Glomerular visceral epithelial cell (primary cell): ENCODE data around the gene MLLT6.

Experiments used
- DNase-seq: peaks from one replicate; pipeline ENCODE4 v3.0.0-alpha.2; 2016; ENCODE audit errors: extremely low spot score

The MLLT6 gene

DNA sequence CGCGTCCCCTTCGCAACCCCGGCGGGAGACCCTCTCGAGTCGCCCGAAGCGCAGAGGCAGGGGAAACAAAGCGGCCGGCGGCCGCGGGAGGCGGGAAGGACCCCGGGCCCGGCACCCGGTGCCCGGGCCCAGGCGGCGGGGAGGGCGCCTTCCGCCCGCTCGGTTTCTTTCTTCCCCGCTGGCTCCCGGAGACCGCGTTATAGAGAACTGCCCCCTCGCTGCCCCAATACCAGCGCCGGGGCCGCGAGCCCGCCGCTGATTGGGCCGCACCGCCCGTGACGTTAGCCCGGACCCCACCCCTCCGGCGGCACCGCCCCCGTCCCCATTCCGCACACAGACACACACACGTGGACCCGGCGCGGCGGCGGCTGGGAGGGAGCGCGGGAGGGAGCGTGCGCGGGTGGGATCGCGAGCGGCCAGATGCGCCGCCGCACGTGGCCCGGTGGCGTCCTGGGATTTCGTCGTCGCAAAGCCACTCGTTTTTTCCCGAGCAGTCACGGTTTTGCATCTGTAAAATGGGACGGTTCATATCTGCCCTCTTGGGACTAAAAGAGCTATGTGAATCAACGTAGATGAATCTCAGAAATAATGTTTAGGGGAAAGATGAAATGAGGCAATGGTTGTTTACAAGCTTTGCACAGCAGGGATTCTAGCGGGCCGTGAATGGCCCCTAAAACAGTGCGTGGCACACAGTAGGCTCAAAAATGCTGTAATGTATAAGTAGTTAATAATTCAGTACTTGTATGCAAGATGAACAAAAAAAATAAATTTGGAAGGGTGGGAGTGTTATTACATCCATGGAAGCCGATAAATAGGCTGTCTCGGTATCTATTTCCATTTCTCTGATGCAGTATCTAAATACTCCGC is 30.1 kb upstream of the MLLT6 start, which contains the start of gene EPOP:
Gene EPOP, minus strand, starts transcription at position 209 of the 867 bp plus-strand sequence. CDS start 462 bp downstream, outside the sequence.
- DNase-seq = peak; percentile 84

DNA sequence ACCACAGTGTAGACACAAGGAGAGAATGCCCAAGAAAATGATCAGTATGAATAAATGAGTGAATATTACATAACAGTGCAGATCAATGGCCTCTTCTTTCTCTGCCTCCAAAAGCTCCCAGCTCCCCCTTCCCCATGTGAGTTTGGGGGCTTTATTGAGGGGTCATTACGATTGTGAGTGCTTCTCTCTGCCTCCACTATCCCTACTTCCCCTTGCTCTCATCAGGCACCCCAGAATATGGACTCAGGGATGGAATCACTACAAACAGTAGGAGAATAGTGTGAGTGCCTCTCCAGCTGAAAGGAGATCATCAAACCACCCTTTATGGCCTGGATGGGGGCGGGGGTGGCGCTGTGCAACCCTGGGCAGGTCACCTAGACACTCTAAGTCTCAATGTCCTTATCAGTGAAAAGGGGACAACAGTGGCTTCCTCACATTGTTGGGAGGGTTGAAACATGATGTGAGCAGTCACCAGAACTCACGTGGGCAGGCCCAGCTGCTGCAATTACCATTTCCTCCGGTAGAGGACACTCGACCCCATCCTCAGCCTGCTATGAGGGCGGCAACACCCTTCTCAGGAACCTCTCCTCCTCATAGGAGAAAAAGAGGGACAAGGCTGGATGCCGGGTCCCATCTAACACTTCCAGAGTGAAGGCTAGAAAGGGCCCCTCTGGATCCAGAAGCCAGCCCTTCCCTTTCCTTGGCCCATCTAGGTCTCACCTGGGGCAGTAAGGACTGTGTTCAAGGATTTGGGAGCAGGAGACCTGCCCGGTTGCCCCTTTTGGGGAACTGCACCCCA is 28.2 kb upstream of the MLLT6 start:
- DNase-seq = peak; percentile 83

DNA sequence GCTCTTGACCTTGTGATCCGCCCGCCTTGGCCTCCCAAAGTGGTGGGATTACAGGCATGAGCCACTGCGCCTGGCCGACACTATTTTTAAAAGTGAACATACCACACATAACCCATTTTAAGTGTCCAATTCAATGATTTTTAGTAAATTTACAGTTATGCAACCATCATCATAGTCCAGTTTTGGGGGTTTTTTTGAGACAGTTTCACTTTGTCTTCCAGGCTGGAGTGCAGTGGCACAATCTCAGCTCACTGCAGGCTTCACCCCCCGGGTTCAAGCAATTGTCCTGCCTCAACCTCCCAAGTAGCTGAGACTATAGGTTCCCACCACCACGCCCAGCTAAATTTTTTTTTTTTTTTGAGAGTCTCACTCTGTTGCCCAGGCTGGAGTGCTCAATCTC is 27.3 kb upstream of the MLLT6 start:
- DNase-seq = no peak

- DNase-seq = no peak
Measured at GRCh38 chr17:38681096-38681495, 24.0 kb upstream of the MLLT6 start.

DNA sequence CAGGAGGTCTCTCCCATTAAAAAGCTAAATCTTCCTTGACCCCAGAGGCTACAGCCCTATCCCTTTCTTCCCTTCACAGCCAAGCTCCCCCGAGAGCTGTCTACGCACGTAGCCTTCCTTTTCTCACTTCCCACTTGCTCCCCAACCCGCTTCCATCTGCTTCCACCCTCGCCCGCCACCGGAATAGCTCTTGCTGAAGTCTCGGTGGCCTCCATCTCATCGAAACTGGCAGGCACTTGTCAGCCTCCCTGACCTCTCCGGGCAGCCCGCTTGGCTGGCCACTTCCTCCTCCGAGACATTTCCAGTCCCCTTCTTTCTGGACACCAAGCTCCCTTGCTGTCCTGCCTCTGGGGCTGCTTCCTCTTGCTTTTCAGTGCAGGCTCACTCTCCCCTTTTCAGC is 19.6 kb upstream of the MLLT6 start:
- DNase-seq = no peak

DNA sequence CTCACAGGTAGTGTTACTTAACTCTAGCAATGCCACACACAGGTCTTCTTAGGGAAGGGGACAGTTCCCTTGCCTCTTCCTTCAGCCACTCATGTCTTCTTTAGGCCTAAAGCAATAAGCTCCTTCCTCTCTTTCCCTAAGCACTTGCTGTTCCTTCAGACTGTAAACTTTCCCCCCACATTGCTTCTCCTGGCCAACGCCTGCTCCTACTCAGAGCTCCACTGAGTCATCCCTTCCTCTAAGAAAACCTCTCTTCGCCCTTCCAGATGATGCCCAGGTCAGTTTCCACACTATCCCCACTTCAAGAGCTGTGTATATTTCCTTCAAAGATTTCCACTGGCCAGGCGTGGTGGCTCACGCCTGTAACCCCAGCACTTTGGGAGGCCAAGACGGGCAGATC is 17.8 kb upstream of the MLLT6 start:
- no peak for DNase-seq

DNA sequence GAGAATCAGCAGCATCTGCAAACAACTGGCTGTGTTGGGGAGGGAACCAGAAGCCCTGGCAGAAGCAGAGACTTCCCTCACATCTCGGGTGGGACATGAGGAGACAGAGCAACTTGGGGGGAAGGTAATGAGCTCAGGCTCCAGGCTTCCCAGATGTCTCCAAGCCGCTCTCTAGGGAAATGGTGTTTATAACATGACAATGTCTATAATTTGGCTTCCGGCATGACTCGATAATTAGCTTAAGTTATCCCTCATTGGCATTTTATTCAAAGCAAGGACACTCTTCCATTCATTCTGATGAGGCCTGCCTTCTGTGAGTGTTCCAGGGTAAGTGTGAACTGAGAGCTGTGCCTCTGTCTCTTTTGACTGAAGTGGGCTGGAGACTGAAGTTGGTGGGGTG is 14.7 kb upstream of the MLLT6 start:
- no peak for DNase-seq

DNA sequence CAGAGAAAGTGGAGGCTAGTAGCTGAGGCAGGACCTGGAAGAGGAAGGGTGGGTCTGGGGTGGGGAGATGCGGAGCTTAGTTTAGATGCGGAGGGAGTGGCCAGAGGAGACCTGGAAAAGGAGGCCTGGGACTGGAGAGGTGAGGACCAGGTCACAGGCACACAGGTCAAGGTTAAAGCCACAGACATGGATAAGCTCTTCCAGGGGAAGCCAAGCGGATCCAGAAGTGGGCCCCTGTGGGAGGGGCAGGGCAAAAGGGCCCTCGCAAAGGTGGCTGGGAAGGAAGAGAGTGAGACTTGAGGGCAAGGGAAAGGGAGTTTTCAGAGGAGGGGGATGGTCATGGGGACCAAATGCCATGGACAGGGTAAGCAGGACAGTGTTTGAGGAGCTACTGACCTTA is 13.9 kb upstream of the MLLT6 start:
- no peak for DNase-seq

- DNase-seq = no peak
Measured at GRCh38 chr17:38693700-38694329, 11.3 kb upstream of the MLLT6 start.

- no peak for DNase-seq
Measured at GRCh38 chr17:38697061-38697820, 7.8 kb upstream of the MLLT6 start.

DNA sequence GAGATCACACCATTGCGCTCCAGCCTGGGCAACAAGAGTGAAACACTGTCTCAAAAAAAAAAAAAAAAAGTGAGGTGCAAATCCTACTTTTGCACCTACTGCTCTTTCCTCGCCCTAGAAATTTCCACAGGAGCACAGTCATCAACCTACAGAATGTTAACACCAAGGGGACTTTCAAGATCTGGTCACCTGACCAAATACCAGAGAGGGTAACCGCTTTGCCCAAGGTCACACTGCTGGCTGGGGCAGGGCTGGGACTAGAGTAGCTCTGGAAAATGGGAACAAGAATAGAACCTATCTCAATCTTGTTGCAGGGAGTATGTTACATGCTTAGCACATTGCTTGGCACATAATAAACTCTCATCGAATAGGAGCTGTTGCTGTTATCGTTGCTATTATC is 6.3 kb upstream of the MLLT6 start:
- DNase-seq = no peak

GRCh38 chr17:38701504-38702165 is 3.4 kb upstream of the MLLT6 start:
- peak; percentile 35 for DNase-seq

GRCh38 chr17:38702166-38702915 is 2.7 kb upstream of the MLLT6 start:
- peak; percentile 85 for DNase-seq

DNA sequence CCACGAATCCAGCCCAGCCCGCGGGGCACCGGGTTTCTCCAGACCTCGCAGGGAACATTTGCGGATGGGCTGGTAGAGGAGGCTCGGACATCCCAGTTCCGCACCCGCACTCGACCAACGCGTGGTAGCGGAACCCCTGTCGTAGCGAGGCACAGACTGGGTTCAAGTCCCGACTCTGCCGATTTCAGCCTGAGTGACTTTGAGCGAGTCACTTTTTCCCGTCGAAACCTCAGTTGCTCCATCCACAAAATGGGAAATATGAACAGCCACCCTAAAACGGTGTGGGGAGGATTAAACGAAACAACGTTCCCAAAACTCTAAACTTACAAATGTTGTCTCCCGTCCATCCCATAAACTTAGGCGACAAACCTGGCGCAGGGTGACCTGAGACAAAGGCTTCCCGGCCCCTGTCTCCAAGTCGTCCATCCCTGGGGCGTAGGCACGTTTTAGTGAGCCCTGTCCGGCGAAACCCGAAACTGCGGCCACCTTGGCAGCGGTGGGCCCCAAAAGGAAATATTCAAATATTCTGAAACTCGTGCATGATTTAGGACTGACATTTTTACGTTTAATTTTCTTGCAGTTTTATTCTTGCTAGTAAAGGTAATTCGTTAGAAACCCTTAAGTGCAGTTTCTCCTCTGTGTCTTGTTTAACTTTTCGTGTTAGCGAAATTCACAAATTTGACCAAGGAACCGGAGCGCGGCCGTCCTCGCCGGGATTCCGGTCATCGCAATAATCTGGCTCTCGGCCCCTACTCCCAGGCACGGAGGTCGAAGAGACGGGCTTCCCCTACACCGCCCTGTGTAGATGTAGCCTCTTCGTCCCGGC is 1.9 kb upstream of the MLLT6 start:
- no peak for DNase-seq

DNA sequence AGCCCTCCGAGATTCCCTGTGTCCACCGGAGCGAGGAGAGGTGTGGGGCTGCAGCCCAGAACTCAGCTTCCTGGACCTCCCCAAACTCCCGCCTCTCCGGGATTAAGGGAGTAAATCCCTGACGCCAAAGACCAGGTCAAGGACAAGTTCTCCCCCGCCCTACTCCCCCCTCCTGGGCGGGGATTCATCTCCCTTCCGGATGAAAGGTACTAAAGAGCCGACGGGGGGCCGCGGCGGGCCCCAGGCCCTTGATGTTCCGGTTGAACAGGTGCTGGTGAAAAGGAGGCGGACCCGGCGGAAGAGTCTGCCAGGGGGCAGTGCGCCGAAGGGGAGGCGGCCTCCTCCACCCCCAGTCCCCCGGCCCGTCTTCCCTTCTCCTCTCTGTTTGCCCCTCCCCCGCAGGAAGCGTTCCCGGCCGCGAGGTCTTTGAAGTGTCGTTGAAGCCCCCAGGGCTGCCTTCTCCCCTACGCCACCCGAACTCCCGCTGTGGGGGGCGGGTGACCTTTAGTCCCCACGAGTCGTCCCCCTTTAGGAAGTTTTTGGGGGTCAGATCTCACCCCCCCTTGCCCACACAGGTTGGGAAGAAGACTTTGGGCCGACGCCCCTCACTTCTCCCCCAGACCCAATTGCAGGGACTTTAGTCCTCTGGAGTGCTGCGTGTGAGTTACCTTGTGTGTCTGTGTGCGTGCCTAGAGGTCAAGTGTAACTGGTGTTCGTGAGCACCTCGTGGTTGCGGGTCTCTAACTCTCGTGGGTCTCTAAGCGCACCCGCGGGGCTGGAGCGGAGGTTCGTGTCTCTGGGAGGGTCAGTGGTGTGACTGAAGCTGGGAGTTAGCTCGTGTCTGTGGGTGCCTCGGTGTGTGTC is 1.1 kb upstream of the MLLT6 start:
- DNase-seq = peak; percentile 84

DNA sequence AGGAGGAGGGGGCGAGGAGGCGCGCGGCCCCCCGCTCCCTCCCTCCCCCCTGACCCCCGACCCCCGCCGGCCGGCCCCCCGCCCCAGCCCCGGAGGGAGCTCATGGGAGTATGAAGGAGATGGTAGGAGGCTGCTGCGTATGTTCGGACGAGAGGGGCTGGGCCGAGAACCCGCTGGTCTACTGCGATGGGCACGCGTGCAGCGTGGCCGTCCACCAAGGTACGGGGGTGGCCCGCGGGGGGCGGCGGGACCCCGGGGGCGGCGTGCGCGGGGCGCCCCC is 390 bp downstream of the MLLT6 start:
- DNase-seq = no peak

DNA sequence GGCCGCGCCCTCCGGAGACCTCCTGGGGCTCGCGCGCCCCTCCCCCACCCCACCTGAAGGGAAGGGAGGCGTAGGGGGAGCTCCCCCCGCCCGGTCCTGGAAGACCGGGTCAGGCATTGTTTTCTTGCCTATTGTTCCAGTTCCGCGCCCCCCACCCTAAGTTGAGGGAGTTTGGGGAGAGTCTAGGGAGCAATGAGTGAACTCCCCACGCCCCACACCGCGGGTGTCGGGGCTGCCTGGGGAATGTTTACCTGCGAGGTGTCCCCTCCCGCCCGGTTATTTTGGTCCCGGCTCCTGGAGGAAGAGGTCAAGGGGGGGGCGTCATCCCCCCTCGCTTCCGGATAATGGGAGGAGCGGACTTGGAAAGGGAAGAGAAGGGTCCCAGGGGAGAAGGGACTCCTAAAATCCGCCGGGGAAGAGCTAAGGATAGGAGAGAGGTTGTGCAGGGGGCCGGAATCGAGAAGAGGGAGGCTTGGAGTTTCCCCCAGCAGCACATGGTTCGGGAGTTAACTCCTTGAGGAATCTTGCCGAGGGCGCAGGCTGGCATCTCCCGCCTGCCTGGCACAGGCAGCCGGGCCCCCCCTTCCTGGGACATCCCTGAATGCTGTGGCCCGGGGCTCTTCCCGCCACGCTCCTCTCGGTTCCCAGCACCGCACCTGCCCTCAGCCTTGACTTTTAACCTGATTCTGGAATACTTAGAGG is 881 bp downstream of the MLLT6 start:
- peak; percentile 46 for DNase-seq
